ENCODE data around the gene FERMT1. TPM values are rescaled to one million over a fixed set of nuclear protein-coding genes. Genes with fewer than 3 reads are reported as not detected.

FERMT1 gene, protein sequence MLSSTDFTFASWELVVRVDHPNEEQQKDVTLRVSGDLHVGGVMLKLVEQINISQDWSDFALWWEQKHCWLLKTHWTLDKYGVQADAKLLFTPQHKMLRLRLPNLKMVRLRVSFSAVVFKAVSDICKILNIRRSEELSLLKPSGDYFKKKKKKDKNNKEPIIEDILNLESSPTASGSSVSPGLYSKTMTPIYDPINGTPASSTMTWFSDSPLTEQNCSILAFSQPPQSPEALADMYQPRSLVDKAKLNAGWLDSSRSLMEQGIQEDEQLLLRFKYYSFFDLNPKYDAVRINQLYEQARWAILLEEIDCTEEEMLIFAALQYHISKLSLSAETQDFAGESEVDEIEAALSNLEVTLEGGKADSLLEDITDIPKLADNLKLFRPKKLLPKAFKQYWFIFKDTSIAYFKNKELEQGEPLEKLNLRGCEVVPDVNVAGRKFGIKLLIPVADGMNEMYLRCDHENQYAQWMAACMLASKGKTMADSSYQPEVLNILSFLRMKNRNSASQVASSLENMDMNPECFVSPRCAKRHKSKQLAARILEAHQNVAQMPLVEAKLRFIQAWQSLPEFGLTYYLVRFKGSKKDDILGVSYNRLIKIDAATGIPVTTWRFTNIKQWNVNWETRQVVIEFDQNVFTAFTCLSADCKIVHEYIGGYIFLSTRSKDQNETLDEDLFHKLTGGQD
- 0.45 and 0.75 TPM in 2 replicates for total RNA-seq

- intact Hi-C loops (cut with micrococcal nuclease): no loop called here
Observed at GRCh38 chr20:6122873-6123648, at the start of gene FERMT1. Gene FERMT1, minus strand, starts transcription at chr20:6123030. Its CDS starts 3,476 bp downstream, at chr20:6119554.

DNA sequence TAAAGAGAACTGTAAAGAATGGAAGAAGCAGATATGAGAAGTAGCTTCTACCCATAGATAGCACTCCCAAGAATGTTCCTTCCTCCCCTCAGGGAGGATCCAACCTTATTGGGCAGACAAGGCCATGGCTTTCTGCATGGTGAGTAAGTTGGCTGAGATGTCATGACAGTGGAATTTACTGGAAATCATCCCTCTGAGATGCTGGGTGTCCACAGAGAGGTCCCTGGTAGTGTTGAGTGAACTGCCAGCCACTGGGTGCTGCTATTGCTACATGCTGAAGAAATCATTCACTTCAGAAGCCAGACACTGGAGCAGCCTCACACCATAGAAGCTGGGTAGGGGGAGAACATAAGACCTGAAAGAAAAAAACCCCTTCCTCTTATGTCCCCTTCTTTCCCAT, 46.4 kb upstream of the FERMT1 start:
- intact Hi-C loops (cut with micrococcal nuclease): no loop called here

DNA sequence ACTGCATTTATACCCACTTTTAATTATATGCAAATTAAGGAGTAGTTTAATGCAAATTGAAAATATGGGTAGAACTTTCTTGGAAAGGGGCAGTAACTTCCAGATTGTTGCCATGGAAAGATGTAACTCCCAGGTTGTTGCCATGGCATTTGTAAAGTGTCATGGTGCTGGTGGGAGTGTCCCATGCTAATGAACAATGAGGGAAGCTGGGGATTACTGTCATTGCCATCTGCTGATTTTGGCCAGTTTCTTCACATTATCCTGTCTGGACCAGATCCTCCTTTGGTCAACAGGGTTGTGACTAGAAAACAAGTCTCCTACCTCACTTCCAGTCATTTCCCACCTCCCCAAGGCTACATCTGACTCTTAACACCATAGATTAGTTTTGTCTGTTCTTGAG, 45.4 kb upstream of the FERMT1 start:
- intact Hi-C loops (cut with micrococcal nuclease): no loop called here

GRCh38 chr20:6165346-6165745, 42.5 kb upstream of the FERMT1 start:
- intact Hi-C loops (cut with micrococcal nuclease): no loop called here

GRCh38 chr20:6164421-6165341, 41.9 kb upstream of the FERMT1 start:
- intact Hi-C loops (cut with micrococcal nuclease): no loop called here

DNA sequence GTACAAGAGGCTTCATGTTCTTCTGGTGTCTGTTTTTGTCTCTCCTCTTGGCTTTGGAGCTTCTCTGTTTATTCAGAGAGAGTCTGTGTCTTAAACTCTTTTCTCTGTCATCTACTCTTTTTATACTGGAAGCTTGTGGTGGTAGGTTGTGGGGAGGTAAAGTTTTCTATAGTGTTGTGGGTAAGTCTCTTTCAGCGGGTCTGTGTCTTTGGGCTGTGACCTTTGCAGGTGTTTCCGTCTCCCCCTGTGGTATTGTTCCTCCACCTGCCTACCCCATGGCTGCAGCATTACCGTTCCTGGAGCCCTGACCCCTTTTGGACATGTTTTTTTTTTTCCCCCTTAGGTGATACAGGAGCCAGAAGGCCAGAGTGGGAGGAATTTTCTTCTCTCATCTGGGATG, 37.9 kb upstream of the FERMT1 start:
- intact Hi-C loops (cut with micrococcal nuclease): no loop called here

GRCh38 chr20:6157345-6157744, 34.5 kb upstream of the FERMT1 start:
- intact Hi-C loops (cut with micrococcal nuclease): no loop called here

DNA sequence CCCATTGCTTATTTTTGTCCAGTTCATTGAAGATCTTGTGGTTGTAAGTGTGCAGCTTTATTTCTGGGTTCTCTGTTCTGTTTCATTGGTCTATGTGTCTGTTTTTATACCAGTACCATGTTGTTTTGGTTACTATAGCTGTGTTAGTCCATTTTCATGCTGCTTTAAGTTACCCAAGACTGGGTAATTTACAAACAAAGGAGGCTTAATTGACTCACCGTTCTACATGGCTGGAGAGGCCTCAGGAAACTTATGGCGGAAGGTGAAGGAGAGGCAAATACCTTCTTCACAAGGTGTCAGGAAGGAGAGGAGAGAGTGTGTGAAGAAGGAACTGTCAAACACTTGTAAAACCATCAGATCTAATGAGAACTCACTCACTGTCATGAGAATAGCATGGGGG, 29.9 kb upstream of the FERMT1 start:
- intact Hi-C loops (cut with micrococcal nuclease): no loop called here

DNA sequence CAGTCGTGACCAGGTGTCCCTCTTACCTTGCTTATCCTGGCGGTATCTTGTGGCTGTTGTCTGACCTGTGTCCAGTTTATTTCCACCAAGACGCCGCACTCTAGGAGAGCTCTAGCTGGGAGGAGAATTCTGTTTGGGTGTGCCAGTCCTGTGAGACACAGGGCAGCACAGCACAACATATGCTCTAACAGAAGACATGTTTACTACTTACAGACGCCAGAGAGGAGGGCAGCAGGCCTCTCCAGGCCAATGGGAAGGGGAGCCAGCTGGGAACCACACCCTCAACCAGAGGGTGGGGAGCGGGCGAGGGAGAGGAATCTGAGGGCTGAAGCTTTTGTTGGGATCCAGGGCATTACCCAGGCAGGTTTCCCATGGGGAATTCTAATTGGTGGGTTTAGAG, 25.2 kb upstream of the FERMT1 start:
- intact Hi-C loops (cut with micrococcal nuclease): loop anchor here (10.0 kb wide), 1 partner anchor 1227 kb away; no protein-coding TSS in a partner anchor

GRCh38 chr20:6142348-6142993, 19.6 kb upstream of the FERMT1 start:
- intact Hi-C loops (cut with micrococcal nuclease): loop anchor here (5.0 to 10.0 kb wide), 2 partner anchors 1232 to 1715 kb away; no protein-coding TSS in a partner anchor

GRCh38 chr20:6140947-6141346, 18.1 kb upstream of the FERMT1 start:
- intact Hi-C loops (cut with micrococcal nuclease): loop anchor here (5.0 to 10.0 kb wide), 2 partner anchors 1234 to 1716 kb away; no protein-coding TSS in a partner anchor

DNA sequence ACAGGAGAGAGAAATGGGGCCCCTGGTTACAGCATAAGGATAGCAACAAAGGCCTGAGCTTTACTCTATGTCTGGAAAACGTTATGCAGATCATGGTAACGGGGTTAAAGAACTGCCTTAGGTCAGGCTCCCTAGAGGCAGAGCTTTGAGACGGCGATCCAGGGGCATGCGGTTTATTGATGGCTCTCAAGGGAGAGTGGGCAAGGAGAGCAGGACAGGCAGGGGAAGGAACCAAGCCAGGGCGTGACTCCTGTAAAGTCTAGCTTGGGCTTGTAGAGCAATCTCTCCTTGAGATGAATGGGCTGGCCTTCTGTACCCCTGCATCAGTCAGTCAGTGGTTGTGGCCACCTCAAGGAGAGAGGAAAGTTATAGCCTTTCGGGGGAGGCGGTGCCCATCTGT, 12.5 kb upstream of the FERMT1 start:
- intact Hi-C loops (cut with micrococcal nuclease): no loop called here

GRCh38 chr20:6134592-6134991, 11.8 kb upstream of the FERMT1 start:
- intact Hi-C loops (cut with micrococcal nuclease): no loop called here

- intact Hi-C loops (cut with micrococcal nuclease): no loop called here
Observed at GRCh38 chr20:6130045-6130444, 7.2 kb upstream of the FERMT1 start.

- intact Hi-C loops (cut with micrococcal nuclease): no loop called here
Observed at GRCh38 chr20:6127825-6128224, 5.0 kb upstream of the FERMT1 start.

- intact Hi-C loops (cut with micrococcal nuclease): no loop called here
Observed at GRCh38 chr20:6126846-6127245, 4.0 kb upstream of the FERMT1 start.

GRCh38 chr20:6123649-6124014, 802 bp upstream of the FERMT1 start:
- intact Hi-C loops (cut with micrococcal nuclease): no loop called here

- intact Hi-C loops (cut with micrococcal nuclease): no loop called here
Observed at GRCh38 chr20:6122111-6122872, 538 bp downstream of the FERMT1 start.

GRCh38 chr20:6121504-6121903, 1.3 kb downstream of the FERMT1 start:
- intact Hi-C loops (cut with micrococcal nuclease): no loop called here

Data from T-helper 2 cell treated with Interferon-gamma antibody and Interleukin-4, amounts not matched to agents 100 ng/mL and 5 ng/mL, for 36 hours (primary cell).